Measurements from ENCODE around the gene CHCHD5. TPM values are rescaled to one million over a fixed set of nuclear protein-coding genes. Genes with fewer than 3 reads are reported as not detected.

Gene CHCHD5, protein sequence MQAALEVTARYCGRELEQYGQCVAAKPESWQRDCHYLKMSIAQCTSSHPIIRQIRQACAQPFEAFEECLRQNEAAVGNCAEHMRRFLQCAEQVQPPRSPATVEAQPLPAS
- total RNA-seq = 16.7 and 16.8 TPM in 2 replicates

DNA sequence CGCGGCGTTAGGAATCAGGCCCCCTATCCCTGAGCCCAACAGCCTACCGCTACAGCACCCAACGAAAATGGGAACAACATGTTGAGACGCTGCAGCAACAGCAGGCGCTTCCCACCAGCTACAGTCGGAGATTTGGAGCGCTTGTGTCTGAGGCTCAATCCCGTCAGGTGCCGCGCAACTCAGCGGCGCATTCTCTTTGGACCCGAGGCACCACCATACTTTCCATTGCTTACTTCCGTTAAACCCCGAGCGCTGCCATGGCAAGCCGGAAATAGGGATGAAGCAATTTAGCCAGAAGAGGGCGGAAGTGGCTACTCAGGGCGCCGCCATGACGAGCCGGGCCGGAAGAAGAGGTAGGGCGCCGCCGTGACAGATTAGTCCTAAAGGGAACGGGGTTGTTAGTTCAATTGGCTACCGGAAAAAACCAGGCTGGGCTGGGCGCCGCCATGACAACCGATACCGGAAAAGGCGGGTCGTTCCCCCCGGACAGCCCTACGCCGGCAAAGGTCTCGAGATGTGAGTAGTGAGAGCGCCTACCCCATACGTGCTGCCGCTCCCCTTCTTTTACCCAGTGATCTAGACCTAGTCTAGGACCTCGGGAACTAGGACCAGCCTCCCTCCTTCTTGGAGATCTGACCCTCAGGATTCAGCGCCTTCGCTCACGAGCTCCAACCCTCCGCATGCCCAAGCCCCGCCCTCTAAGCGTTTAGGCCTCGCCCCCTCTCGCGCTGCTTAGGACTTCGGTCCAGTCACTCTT is at the start of gene CHCHD5:
TSS of gene CHCHD5 (plus strand) at position 476 of the 757 bp plus-strand sequence. CDS start at position 515, 39 bp downstream.

GRCh38 chr2:112542123-112542983 is 42.1 kb upstream of the CHCHD5 start, which contains the start of gene POLR1B:
Gene POLR1B (plus strand): TSS chr2:112542465. CDS start chr2:112542495, 30 bp downstream.

Other genes starting within 250 kb of the CHCHD5 start
- 3.6 and 8.1 TPM in 2 replicates for gene RGPD8, start 151.0 kb upstream of the CHCHD5 start, total RNA-seq
- gene TTL, start 102.5 kb upstream of the CHCHD5 start, total RNA-seq = 27.8 and 38.6 TPM in 2 replicates
- gene POLR1B, start 42.1 kb upstream of the CHCHD5 start, total RNA-seq = 11.5 and 12.8 TPM in 2 replicates
- gene SLC20A1, start 61.3 kb downstream of the CHCHD5 start, total RNA-seq = 73.5 and 139 TPM in 2 replicates
- not detected in 2 replicates for gene NT5DC4, start 136.4 kb downstream of the CHCHD5 start, total RNA-seq
- gene CKAP2L, start 180.0 kb downstream of the CHCHD5 start, total RNA-seq = 0.72 and 1.1 TPM in 2 replicates
- 0.18 TPM in 1 of 2 replicates, not detected in the other for gene IL1A, start 199.9 kb downstream of the CHCHD5 start, total RNA-seq

Data from cardiac atrium fibroblast (primary cell).